ENCODE measurements around the gene CCRL2.

CCRL2 gene, protein sequence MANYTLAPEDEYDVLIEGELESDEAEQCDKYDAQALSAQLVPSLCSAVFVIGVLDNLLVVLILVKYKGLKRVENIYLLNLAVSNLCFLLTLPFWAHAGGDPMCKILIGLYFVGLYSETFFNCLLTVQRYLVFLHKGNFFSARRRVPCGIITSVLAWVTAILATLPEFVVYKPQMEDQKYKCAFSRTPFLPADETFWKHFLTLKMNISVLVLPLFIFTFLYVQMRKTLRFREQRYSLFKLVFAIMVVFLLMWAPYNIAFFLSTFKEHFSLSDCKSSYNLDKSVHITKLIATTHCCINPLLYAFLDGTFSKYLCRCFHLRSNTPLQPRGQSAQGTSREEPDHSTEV

DNA sequence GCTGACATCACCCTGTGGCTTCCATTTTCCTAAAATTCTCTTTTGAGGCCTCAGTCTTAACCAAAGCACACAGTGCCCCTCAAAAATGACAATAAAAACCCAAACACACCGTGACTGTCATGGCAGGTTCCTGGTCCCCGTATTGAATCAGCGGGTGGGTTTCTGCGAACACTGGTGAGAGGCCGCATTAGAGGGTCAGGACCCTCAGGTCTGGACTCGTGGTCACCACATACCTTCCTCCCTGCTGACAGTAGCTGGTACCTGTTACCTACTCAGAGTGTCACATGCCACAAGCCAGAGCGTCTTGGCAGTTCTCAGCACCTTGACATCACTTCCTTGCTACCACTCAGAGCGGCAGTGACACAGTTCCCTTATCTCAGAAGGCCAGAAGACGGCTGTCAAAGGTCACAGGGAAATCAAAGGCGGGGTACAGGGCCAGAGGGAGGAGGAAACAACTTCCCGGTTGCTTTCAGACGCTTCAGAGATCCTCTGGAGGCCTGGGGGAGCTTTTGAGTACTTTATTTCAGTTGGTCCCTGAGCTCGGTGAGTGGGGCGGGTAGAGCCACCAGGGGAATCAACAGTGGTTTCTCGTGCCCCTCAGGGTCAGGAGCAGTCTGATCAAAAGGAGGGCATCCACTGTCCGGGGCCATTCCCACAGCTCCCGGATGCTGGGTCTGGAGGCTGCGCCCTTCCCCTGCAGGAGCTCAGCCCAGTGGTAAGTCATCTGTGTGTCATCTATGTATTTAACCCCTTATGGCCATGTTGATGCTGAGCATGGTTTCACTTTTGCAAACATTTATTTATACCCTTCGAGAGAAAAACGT, at the start of gene CCRL2, which contains the start of gene CCR5AS:
Gene CCRL2 (plus strand): TSS at position 472 of the 824 bp plus-strand sequence. CDS start 821 bp downstream, outside the sequence.
Gene CCR5AS (minus strand): TSS at position 279 of the 824 bp plus-strand sequence.
- no peak for DNase-seq (ENCODE audit: low spot score)

DNA sequence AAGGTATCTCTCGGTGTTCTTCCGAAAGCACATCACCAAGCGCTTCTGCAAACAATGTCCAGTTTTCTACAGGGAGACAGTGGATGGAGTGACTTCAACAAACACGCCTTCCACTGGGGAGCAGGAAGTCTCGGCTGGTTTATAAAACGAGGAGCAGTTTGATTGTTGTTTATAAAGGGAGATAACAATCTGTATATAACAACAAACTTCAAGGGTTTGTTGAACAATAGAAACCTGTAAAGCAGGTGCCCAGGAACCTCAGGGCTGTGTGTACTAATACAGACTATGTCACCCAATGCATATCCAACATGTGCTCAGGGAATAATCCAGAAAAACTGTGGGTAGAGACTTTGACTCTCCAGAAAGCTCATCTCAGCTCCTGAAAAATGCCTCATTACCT, 48.6 kb upstream of the CCRL2 start:
- DNase-seq (ENCODE audit: low spot score), result no peak

DNA sequence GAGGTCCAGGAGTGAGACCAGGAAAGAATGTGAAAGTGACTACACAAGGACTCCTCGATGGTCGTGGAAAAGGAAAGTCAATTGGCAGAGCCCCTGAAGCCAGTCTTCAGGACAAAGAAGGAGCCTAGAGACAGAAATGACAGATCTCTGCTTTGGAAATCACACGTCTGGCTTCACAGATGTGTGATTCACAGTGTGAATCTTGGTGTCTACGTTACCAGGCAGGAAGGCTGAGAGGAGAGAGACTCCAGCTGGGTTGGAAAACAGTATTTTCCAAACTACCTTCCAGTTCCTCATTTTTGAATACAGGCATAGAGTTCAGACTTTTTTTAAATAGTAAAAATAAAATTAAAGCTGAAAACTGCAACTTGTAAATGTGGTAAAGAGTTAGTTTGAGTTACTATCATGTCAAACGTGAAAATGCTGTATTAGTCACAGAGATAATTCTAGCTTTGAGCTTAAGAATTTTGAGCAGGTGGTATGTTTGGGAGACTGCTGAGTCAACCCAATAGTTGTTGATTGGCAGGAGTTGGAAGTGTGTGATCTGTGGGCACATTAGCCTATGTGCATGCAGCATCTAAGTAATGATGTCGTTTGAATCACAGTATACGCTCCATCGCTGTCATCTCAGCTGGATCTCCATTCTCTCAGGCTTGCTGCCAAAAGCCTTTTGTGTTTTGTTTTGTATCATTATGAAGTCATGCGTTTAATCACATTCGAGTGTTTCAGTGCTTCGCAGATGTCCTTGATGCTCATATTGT, 47.1 kb upstream of the CCRL2 start:
- no peak for DNase-seq (ENCODE audit: low spot score)

DNA sequence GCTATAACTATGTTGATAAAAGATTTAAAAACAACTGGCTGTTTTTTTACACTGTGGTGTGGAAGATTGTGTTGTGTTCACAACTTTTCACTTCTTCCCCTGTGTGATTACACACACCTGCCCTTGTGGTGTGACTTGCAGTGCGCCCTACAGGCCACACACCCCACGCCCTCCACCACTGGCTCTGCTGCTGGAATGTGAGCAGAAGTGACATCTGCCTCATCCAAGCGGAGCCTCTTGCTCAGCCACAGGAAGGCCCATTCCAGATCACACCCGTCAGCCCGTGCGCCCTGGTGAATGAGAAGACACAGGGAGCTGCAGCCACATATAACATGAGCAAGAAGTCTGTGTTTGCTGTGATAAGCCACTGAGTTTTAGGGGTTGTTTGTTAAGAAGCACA, 46.2 kb upstream of the CCRL2 start:
- DNase-seq (ENCODE audit: low spot score), result peak; percentile 39

DNA sequence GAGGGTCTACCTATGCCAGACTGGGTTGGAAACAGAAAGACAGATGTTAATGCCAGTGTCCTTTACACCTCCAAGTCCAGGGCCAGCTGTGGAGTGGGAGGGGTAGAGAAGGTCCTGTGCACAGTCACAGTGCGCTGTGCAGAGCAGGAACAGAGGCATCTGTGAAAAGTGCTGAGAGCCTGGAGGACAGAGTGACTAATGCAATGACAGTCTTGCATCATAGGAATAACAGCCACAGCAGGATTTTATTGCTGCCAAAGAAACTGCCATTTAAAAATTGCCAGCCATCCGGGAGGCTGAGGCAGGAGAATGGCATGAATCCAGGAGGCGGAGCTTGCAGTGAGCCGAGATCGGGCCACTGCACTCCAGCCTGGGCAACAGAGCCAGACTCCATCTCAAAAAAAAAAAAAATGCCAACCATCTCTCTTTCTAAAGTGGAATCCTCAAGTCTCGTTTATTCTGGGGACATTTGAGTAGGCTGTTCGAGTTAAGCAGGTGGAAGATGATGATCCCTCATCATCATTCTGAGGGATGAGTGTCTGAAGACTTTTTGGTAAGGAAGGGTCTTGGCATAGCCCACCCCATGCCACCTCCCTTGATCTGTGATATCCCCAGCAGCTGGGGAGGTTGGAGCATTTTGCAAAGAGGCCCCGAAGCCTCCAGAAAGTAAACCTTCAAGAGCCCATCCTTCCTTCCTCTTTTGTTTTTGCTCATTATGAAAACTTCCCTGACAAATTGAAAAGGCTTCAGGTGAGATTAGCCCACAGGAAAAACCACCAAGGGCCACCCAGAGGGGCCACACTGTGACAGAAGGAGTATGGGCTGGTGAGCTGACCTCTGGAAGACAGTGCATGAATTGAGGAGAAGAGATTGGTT, 45.4 kb upstream of the CCRL2 start:
- DNase-seq (ENCODE audit: low spot score), result no peak

DNA sequence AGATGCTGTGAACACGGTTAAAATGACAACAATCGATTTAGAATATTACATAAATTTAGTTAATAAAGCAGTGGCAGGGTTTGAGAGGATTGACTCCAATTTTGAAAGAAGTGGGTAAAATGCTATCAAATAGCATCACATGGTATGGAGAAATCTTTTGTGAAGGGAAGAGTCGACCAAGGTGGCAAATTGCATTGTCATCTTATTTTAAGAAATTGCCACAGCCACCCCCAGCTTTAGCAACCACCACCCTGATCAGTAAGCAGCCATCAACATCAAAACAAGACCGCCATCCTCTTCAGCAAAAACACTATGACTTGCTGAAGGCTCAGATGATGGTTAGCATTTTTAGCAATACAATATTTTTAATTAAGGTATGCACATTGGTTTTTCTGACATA, 42.0 kb upstream of the CCRL2 start:
- DNase-seq (ENCODE audit: low spot score), result no peak

DNA sequence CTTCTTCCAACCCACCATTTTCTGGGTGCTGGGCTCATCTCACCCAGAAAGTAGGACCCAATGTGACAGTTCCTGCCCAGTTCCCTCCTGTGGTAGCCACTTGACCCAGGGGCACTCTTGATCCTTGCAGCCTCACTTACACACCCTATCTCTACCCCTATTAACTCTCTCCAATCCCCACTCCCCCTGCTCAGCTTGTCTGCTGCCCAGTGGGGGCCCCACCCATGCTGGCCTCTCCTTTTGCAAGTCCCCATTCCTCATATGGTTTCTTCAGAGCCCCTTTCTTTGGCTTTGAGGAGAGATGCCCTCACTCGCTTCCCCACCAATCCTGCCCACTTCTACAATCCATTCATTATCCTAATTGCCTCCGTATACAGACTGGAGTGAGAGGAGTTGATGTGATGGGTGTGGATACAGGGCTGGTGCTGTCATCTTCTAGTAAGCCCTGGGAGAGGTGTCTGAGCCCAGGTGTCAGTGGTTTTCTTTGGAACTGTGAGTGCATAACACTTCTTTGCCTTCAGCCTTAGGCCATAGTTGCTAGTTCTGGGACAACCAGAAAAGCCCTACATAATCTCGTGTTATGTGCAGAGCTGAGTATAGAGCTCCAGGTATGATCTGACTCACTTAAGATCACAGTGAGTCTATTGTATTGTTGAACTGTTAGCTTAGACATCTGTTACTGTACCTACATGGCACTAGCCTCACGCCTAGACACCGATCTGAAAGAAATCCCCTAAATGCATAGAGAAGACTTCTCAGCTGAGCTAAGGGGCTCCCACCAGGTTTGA, 41.1 kb upstream of the CCRL2 start:
- no peak for DNase-seq (ENCODE audit: low spot score)

DNA sequence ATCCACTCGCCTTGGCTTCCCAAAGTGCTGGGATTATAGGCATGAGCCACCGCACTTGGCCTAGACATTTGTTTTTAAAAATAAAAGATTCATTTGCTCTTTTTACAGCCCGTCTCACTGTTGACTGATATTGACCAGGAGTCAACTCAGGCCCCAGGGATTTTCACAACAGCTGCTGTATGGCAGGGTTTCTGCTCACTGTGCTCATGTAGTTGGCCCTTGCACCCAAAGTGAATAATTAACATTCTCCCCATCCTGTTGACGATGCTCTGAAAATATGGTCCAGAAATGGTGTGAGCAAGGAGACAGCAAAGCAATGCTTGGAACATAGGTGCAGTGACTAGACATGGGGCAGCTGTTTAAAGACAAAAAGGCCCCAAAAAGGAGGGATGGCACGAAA, 39.2 kb upstream of the CCRL2 start:
- no peak for DNase-seq (ENCODE audit: low spot score)

DNA sequence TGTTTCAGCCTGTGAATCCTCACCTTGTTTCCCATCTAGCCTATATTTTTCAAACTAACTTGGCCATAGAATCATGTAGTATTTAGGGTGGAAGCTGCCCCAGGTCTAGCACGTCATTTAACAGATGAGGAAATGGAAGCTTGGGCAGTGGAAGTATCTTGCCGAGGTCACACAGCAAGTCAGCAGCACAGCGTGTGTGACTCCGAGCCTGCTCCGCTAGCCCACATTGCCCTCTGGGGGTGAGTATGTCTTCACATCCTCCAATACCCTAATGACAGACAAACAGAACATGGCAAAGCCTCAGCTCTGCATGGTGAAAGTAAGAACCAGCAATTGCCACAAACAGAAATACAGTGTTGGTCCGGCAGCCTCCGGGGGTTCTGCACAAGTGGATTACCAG, 38.5 kb upstream of the CCRL2 start:
- peak; percentile 63 for DNase-seq (ENCODE audit: low spot score)

DNA sequence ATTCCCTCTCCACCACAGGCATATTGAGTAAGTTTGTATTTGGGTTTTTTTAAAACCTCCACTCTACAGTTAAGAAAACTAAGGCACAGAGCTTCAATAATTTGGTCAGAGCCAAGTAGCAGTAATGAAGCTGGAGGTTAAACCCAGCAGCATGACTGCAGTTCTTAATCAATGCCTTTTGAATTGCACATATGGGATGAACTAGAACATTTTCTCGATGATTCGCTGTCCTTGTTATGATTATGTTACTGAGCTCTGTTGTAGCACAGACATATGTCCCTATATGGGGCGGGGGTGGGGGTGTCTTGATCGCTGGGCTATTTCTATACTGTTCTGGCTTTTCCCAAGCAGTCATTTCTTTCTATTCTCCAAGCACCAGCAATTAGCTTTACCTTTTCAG, 37.9 kb upstream of the CCRL2 start:
- DNase-seq (ENCODE audit: low spot score), result no peak

DNA sequence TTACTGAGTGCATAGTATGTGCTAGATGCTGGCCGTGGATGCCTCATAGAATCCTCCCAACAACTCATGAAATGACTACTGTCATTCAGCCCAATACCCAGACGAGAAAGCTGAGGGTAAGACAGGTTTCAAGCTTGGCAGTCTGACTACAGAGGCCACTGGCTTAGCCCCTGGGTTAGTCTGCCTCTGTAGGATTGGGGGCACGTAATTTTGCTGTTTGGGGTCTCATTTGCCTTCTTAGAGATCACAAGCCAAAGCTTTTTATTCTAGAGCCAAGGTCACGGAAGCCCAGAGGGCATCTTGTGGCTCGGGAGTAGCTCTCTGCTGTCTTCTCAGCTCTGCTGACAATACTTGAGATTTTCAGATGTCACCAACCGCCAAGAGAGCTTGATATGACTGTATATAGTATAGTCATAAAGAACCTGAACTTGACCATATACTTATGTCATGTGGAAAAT, 37.4 kb upstream of the CCRL2 start:
- no peak for DNase-seq (ENCODE audit: low spot score)

DNA sequence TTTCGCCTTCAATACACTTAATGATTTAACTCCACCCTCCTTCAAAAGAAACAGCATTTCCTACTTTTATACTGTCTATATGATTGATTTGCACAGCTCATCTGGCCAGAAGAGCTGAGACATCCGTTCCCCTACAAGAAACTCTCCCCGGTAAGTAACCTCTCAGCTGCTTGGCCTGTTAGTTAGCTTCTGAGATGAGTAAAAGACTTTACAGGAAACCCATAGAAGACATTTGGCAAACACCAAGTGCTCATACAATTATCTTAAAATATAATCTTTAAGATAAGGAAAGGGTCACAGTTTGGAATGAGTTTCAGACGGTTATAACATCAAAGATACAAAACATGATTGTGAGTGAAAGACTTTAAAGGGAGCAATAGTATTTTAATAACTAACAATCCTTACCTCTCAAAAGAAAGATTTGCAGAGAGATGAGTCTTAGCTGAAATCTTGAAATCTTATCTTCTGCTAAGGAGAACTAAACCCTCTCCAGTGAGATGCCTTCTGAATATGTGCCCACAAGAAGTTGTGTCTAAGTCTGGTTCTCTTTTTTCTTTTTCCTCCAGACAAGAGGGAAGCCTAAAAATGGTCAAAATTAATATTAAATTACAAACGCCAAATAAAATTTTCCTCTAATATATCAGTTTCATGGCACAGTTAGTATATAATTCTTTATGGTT, 36.1 kb upstream of the CCRL2 start, which contains the start of gene CCR5:
Gene CCR5 (plus strand): TSS at position 108 of the 680 bp plus-strand sequence. CDS start 1,957 bp downstream, outside the sequence.
- no peak for DNase-seq (ENCODE audit: low spot score)

DNA sequence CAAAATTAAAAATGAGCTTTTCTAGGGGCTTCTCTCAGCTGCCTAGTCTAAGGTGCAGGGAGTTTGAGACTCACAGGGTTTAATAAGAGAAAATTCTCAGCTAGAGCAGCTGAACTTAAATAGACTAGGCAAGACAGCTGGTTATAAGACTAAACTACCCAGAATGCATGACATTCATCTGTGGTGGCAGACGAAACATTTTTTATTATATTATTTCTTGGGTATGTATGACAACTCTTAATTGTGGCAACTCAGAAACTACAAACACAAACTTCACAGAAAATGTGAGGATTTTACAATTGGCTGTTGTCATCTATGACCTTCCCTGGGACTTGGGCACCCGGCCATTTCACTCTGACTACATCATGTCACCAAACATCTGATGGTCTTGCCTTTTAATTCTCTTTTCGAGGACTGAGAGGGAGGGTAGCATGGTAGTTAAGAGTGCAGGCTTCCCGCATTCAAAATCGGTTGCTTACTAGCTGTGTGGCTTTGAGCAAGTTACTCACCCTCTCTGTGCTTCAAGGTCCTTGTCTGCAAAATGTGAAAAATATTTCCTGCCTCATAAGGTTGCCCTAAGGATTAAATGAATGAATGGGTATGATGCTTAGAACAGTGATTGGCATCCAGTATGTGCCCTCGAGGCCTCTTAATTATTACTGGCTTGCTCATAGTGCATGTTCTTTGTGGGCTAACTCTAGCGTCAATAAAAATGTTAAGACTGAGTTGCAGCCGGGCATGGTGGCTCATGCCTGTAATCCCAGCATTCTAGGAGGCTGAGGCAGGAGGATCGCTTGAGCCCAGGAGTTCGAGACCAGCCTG, 35.3 kb upstream of the CCRL2 start:
- no peak for DNase-seq (ENCODE audit: low spot score)

DNA sequence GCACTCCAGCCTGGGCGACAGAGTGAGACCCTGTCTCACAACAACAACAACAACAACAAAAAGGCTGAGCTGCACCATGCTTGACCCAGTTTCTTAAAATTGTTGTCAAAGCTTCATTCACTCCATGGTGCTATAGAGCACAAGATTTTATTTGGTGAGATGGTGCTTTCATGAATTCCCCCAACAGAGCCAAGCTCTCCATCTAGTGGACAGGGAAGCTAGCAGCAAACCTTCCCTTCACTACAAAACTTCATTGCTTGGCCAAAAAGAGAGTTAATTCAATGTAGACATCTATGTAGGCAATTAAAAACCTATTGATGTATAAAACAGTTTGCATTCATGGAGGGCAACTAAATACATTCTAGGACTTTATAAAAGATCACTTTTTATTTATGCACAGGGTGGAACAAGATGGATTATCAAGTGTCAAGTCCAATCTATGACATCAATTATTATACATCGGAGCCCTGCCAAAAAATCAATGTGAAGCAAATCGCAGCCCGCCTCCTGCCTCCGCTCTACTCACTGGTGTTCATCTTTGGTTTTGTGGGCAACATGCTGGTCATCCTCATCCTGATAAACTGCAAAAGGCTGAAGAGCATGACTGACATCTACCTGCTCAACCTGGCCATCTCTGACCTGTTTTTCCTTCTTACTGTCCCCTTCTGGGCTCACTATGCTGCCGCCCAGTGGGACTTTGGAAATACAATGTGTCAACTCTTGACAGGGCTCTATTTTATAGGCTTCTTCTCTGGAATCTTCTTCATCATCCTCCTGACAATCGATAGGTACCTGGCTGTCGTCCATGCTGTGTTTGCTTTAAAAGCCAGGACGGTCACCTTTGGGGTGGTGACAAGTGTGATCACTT, 34.3 kb upstream of the CCRL2 start:
- DNase-seq (ENCODE audit: low spot score), result peak; percentile 33

DNA sequence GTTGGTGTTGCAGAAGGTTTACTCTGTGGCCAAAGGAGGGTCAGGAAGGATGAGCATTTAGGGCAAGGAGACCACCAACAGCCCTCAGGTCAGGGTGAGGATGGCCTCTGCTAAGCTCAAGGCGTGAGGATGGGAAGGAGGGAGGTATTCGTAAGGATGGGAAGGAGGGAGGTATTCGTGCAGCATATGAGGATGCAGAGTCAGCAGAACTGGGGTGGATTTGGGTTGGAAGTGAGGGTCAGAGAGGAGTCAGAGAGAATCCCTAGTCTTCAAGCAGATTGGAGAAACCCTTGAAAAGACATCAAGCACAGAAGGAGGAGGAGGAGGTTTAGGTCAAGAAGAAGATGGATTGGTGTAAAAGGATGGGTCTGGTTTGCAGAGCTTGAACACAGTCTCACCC, 32.3 kb upstream of the CCRL2 start:
- DNase-seq (ENCODE audit: low spot score), result no peak

DNA sequence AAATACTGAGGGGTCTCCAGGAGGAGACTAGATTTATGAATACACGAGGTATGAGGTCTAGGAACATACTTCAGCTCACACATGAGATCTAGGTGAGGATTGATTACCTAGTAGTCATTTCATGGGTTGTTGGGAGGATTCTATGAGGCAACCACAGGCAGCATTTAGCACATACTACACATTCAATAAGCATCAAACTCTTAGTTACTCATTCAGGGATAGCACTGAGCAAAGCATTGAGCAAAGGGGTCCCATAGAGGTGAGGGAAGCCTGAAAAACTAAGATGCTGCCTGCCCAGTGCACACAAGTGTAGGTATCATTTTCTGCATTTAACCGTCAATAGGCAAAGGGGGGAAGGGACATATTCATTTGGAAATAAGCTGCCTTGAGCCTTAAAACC, 31.8 kb upstream of the CCRL2 start:
- no peak for DNase-seq (ENCODE audit: low spot score)

DNA sequence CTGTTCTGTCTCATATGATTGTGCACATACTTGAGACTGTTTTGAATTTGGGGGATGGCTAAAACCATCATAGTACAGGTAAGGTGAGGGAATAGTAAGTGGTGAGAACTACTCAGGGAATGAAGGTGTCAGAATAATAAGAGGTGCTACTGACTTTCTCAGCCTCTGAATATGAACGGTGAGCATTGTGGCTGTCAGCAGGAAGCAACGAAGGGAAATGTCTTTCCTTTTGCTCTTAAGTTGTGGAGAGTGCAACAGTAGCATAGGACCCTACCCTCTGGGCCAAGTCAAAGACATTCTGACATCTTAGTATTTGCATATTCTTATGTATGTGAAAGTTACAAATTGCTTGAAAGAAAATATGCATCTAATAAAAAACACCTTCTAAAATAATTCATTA, 31.2 kb upstream of the CCRL2 start:
- no peak for DNase-seq (ENCODE audit: low spot score)

DNA sequence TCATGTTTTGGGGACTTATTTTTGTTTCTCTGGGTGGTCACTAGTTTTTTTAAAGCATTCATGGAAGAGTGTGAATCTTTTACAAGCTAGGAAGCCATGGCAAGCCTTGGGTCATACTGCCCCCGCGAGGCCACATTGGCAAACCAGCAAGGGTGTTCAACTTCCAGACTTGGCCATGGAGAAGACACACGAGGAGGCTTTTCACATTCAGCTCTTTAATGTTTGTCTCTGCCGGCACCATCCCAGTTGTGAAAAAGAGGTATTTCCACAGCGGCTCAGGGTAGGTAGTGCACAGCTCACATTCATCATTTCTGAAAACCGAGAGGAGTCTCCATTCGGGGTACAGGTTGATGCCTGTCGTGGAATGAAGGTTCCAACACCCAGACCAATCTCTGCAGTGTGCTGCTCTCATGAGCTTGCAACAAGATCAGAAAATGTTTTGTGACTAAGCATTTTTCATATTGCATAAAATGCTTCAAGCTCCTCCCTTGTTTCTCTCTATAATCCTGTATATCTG, 28.6 kb upstream of the CCRL2 start:
- peak; percentile 74 for DNase-seq (ENCODE audit: low spot score)

Measured in iPS-NIHi11 (cell line).